ENCODE results near the gene TRAF2.
"Not testable (repeated sequence)": the region's sequence is repeated elsewhere in the genome, so short reads cannot be mapped to it uniquely, and the experiment has no call there.

The TRAF2 gene

DNA sequence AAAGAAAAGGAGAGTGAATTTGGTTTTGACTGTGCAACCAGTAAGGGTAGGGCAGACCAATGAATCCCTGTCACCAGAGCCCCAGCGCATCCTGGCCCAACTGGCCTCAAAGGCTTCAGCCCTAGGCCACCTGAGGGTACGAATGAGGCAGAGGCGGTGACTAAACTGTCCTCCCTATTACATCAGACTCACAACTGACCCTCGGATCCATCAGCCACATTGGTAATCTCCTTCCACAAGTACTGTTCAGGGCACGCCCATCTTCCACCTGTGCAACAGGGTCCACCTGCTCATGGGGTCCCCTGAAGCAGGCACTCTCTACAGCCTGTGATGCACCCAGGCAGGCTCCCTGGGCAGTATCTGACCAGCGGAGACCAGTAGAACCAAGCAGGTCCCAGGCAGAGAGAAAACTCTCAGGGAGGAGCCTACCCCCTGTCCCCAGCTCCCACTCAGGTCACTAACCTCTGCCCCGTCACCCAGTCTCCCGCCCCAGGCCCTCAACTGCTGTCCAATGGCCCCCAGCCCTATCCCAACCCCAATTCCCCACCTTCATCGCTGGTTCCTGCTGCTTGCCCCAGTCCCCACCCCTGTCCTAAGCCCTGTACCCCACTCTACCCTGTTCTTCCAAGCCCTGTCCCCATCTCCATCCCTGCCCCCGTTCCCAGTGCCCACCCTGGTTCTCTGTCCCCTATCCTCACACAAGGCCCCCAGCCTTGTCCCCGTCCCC is 21.1 kb upstream of the TRAF2 start:
- peaks cover 34% of the 10 kb centered on the region for H3K36me3 ChIP-seq (ENCODE audit: low read depth)
- peak overlapping the region; percentile 52 for H3K27ac ChIP-seq (ENCODE audit: poor library complexity, severe bottlenecking)
- DNase-seq (ENCODE audit: low spot score) (peak; percentile 48), ATAC-seq (ENCODE audit: low read depth) (no peak)
- no peaks in the 10 kb centered on the region for H3K27me3 ChIP-seq (ENCODE audit: insufficient read depth, poor library complexity, severe bottlenecking)
- H3K4me3 ChIP-seq (ENCODE audit: severe bottlenecking) = peak overlapping the region; percentile 46
- TF ChIP-seq, protein P1, sequence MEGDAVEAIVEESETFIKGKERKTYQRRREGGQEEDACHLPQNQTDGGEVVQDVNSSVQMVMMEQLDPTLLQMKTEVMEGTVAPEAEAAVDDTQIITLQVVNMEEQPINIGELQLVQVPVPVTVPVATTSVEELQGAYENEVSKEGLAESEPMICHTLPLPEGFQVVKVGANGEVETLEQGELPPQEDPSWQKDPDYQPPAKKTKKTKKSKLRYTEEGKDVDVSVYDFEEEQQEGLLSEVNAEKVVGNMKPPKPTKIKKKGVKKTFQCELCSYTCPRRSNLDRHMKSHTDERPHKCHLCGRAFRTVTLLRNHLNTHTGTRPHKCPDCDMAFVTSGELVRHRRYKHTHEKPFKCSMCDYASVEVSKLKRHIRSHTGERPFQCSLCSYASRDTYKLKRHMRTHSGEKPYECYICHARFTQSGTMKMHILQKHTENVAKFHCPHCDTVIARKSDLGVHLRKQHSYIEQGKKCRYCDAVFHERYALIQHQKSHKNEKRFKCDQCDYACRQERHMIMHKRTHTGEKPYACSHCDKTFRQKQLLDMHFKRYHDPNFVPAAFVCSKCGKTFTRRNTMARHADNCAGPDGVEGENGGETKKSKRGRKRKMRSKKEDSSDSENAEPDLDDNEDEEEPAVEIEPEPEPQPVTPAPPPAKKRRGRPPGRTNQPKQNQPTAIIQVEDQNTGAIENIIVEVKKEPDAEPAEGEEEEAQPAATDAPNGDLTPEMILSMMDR (IDR thresholded peaks at IDR 0.05; ENCODE audit: poor library complexity, severe bottlenecking) = no peak
- peaks cover 7% of the 10 kb centered on the region for H3K9me3 ChIP-seq (ENCODE audit: severe bottlenecking)
- H3K4me1 ChIP-seq (ENCODE audit: insufficient read depth, poor library complexity, severe bottlenecking) = peaks cover 3% of the 10 kb centered on the region

DNA sequence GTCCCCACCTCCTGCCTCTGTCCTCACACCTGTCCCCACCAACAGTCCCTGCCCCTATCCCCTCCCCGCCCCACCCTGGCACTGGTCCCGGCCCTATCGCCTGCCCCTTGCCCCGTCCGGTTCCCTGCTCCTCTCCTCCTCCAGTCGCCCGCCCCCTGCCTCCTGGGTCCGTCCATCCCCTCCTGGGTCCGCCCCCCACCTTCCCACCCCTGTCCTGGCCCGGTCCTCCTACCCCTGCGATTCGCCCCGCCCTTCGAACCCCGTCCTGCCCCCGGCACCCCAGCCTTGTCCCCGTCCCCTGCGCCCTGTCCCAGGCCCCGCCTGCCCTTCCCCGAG is 20.6 kb upstream of the TRAF2 start:
- peak overlapping the region; percentile 52 for H3K27ac ChIP-seq (ENCODE audit: poor library complexity, severe bottlenecking)
- H3K36me3 ChIP-seq (ENCODE audit: low read depth) = peaks cover 34% of the 10 kb centered on the region
- H3K9me3 ChIP-seq (ENCODE audit: severe bottlenecking) = peaks cover 8% of the 10 kb centered on the region
- no peaks in the 10 kb centered on the region for H3K27me3 ChIP-seq (ENCODE audit: insufficient read depth, poor library complexity, severe bottlenecking)
- TF ChIP-seq, protein P1 (IDR thresholded peaks at IDR 0.05; ENCODE audit: poor library complexity, severe bottlenecking) = no peak
- peaks cover 3% of the 10 kb centered on the region for H3K4me1 ChIP-seq (ENCODE audit: insufficient read depth, poor library complexity, severe bottlenecking)
- DNase-seq (ENCODE audit: low spot score) (peak; percentile 52), ATAC-seq (ENCODE audit: low read depth) (peak; percentile 22)
- H3K4me3 ChIP-seq (ENCODE audit: severe bottlenecking) = peak overlapping the region; percentile 46

DNA sequence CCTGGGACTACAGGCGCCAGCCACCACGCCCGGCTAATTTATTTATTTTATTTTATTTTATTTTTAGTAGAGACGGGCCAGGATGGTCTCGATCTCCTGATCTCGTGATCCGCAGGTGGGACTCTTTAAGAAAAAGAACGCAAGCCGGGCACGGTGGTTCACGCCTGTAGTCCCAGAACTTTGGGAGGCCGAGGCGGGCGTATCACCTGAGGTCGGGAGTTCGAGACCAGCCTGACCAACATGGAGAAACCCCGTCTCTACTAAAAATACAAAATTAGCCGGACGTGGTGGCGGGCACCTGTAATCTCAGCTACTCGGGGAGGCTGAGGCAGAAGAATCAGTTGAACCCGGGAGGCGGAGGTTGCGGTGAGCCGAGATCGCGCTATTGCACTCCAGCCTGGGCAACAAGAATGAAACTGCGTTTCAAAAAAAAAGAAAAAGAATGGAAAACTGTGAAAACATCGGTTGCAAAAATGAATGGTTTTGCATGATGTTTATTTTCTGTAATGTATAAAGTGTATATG is 19.4 kb upstream of the TRAF2 start:
- Histone ChIP-seq H3K4me3 (ENCODE audit: severe bottlenecking) (peak overlapping the region; percentile 46), H3K36me3 (ENCODE audit: low read depth) (peaks cover 32% of the 10 kb centered on the region), H3K27ac (ENCODE audit: poor library complexity, severe bottlenecking) (peak overlapping the region; percentile 52), H3K9me3 (ENCODE audit: severe bottlenecking) (peaks cover 17% of the 10 kb centered on the region)
- not testable (repeated sequence) for ATAC-seq (ENCODE audit: low read depth); DNase-seq (ENCODE audit: low spot score); H3K4me1 ChIP-seq (ENCODE audit: insufficient read depth, poor library complexity, severe bottlenecking); H3K27me3 ChIP-seq (ENCODE audit: insufficient read depth, poor library complexity, severe bottlenecking)

DNA sequence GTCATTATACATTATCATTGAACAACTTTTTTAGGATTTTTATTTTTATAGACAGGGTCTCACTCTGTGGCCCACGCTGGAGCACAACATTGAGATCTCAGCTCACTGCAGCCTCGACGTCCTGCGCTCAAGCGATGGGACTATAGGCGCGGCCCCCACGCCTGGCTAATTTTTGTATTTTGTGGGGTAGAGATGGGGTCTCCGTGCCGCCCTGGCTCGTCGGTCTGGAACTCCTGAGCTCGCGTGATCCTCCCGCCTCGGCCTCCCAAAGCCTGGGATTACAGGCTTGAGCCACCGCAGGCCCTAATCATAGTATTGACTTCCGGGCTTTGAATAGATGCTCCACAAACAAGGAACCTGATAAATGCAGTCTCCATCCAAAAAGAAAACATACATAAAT is 18.8 kb upstream of the TRAF2 start:
- H3K27ac ChIP-seq (ENCODE audit: poor library complexity, severe bottlenecking) = no peak overlapping the region
- H3K4me1 ChIP-seq (ENCODE audit: insufficient read depth, poor library complexity, severe bottlenecking) = peaks cover 3% of the 10 kb centered on the region
- no peaks in the 10 kb centered on the region for H3K27me3 ChIP-seq (ENCODE audit: insufficient read depth, poor library complexity, severe bottlenecking)
- peaks cover 27% of the 10 kb centered on the region for H3K36me3 ChIP-seq (ENCODE audit: low read depth)
- ATAC-seq (ENCODE audit: low read depth) (no peak), DNase-seq (ENCODE audit: low spot score) (no peak)
- peaks cover 20% of the 10 kb centered on the region for H3K9me3 ChIP-seq (ENCODE audit: severe bottlenecking)
- H3K4me3 ChIP-seq (ENCODE audit: severe bottlenecking) = no peak overlapping the region
- TF ChIP-seq, protein P1 (IDR thresholded peaks at IDR 0.05; ENCODE audit: poor library complexity, severe bottlenecking) = no peak

DNA sequence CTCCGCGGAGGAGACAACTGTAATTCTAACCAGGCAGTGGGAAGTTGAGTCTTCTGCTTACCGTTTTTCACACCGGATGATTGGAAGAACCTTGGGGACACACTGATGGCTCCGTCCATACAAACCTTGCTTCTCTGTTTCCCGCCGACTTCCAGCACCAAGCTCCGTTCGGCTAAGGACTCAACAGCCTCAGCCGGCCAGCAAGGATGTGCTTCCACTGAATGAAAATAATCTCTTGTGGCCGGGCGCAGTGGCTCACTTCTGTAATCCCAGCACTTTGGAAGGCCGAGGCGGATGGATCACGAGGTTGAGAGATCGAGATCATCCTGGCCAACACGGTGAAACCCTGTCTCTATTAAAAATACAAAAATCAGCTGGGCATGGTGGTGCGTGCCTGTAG is 18.4 kb upstream of the TRAF2 start:
- no peak overlapping the region for H3K27ac ChIP-seq (ENCODE audit: poor library complexity, severe bottlenecking)
- peaks cover 24% of the 10 kb centered on the region for H3K9me3 ChIP-seq (ENCODE audit: severe bottlenecking)
- H3K36me3 ChIP-seq (ENCODE audit: low read depth) = peaks cover 23% of the 10 kb centered on the region
- no peak for ATAC-seq (ENCODE audit: low read depth)
- no peaks in the 10 kb centered on the region for H3K27me3 ChIP-seq (ENCODE audit: insufficient read depth, poor library complexity, severe bottlenecking)
- H3K4me3 ChIP-seq (ENCODE audit: severe bottlenecking) = no peak overlapping the region
- TF ChIP-seq, protein P1 (IDR thresholded peaks at IDR 0.05; ENCODE audit: poor library complexity, severe bottlenecking) = no peak
- peaks cover 3% of the 10 kb centered on the region for H3K4me1 ChIP-seq (ENCODE audit: insufficient read depth, poor library complexity, severe bottlenecking)
- no peak for DNase-seq (ENCODE audit: low spot score)

Data from RWPE2 (cell line).